Esophagus muscularis mucosa (tissue), 4 donors: ENCODE data around the gene GALNT2.

Experiments used
- EP300 ChIP-seq: sonication (generic); formaldehyde crosslinking; IDR thresholded peaks from one replicate; pipeline ENCODE4 v1.6.1; 2017; ENCODE audit warnings: antibody characterized with exemption
- POLR2A ChIP-seq: fragments of 450-650 bp; IDR thresholded peaks from one replicate; pipeline ENCODE4 v1.6.1; 2017; ENCODE audit warnings: antibody characterized with exemption, moderate library complexity, mild to moderate bottlenecking, low read depth
- POLR2AphosphoS5 ChIP-seq, 2 donors: sonication (generic); formaldehyde crosslinking; IDR thresholded peaks; one replicate each; pipeline ENCODE4 v1.6.1; 2017; ENCODE audit warnings: antibody characterized with exemption in 2 of 2
- TF ChIP-seq, protein P1 (sequence below), 3 experiments: fragments of 200-600 bp in 2 of 3; fragments of 450-650 bp in 1 of 3; sonication (generic) in 2 of 3; IDR thresholded peaks; one replicate each; pipeline ENCODE4 v1.5.1; 2017 to 2019; ENCODE audit warnings: antibody characterized with exemption in 3 of 3, mild to moderate bottlenecking in 2 of 3, moderate library complexity in 1 of 3

DNA sequence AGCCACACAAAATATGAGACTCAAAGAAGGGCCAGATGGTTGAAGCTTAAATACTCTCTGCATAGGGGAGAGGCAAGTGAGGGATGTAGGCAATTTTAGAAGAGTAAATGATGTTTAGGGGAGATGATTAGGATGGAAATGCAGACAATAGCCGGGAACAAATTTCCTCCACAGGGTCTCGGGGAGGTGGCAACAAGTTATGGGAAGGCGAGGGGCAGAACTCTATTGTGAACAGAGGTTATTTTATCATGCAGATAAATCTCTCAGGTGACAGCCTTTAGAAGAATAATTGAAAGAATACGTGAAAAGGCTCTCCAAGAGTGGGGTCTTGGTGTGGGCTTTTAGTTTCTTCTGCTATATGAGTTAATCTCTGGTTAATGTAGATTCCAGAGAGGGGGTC lies 166.7 kb downstream of the GALNT2 start:
- TF ChIP-seq, protein P1, sequence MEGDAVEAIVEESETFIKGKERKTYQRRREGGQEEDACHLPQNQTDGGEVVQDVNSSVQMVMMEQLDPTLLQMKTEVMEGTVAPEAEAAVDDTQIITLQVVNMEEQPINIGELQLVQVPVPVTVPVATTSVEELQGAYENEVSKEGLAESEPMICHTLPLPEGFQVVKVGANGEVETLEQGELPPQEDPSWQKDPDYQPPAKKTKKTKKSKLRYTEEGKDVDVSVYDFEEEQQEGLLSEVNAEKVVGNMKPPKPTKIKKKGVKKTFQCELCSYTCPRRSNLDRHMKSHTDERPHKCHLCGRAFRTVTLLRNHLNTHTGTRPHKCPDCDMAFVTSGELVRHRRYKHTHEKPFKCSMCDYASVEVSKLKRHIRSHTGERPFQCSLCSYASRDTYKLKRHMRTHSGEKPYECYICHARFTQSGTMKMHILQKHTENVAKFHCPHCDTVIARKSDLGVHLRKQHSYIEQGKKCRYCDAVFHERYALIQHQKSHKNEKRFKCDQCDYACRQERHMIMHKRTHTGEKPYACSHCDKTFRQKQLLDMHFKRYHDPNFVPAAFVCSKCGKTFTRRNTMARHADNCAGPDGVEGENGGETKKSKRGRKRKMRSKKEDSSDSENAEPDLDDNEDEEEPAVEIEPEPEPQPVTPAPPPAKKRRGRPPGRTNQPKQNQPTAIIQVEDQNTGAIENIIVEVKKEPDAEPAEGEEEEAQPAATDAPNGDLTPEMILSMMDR (IDR thresholded peaks at IDR 0.05) = no peak
- TF ChIP-seq POLR2AphosphoS5 (IDR thresholded peaks at IDR 0.05) (no peak), POLR2A (no peak), EP300 (no peak)
